Measurements from ENCODE around the gene DHDH. TPM values are rescaled to one million over a fixed set of nuclear protein-coding genes. Genes with fewer than 3 reads are reported as not detected.

Gene DHDH
- total RNA-seq, 2 experiments from 2014 or later, result not detected

DNA sequence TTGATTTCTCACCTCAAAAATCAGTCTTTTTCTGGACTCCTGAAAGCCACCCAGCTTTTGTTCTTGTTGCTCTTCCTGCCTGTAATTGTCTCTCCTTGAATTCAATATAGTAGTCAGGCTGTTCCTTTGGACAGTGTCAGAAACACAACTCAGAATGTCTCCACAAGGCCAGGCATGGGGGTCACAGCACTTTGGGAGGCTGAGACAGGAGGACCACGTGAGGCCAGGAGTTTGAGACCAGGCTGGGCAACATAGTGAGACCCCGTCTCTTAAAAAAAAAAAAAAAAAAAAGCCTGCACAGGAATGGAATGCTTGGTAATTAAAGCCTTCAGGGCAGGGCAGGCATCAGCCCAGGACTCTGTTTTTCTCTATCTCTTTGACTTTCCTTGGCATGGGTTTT is 12.3 kb downstream of the DHDH start:
- H4K20me1 ChIP-seq (ENCODE audit: insufficient read depth, low read length), result no peaks in the 10 kb centered on the region
- H3K9me2 ChIP-seq (ENCODE audit: insufficient read depth, low read length), result no peaks in the 10 kb centered on the region
- no TSS peak for BruUV-seq (replicated peaks)
- ChIA-PET POLR2A (no interaction called here), CTCF (ENCODE audit: unreplicated experiment) (no interaction called here)
- no peak for DNase-seq (ENCODE audit: low spot score)
- H3K4me1 ChIP-seq (ENCODE audit: insufficient read depth, low read length, poor library complexity, severe bottlenecking), result no peaks in the 10 kb centered on the region
- no peak overlapping the region for H3K4me3 ChIP-seq (ENCODE audit: low read depth, low read length, poor library complexity, severe bottlenecking)
- no peaks in the 10 kb centered on the region for H3K79me2 ChIP-seq (ENCODE audit: insufficient read depth, low read depth, low read length)
- intact Hi-C loops (cut with micrococcal nuclease; ENCODE audit: unreplicated experiment), result no loop called here
- H2AFZ ChIP-seq (ENCODE audit: low read length), result no peak overlapping the region
- no peak overlapping the region for H3K27ac ChIP-seq (ENCODE audit: low read depth, low read length, poor library complexity, severe bottlenecking)
- peaks cover 13% of the 10 kb centered on the region for H3K9me3 ChIP-seq (ENCODE audit: low read length)
- H3K36me3 ChIP-seq (ENCODE audit: insufficient read depth, low read length), result no peaks in the 10 kb centered on the region
- no peak for TF ChIP-seq EZH2phosphoT487 (IDR thresholded peaks at IDR 0.05; ENCODE audit: borderline replicate concordance, low read depth, low read length)
- TF ChIP-seq CTCF (conservative IDR thresholded peaks at IDR 0.05; ENCODE audit: low read length), result no peak
- no peak overlapping the region for H3K4me2 ChIP-seq (ENCODE audit: low read length)

DNA sequence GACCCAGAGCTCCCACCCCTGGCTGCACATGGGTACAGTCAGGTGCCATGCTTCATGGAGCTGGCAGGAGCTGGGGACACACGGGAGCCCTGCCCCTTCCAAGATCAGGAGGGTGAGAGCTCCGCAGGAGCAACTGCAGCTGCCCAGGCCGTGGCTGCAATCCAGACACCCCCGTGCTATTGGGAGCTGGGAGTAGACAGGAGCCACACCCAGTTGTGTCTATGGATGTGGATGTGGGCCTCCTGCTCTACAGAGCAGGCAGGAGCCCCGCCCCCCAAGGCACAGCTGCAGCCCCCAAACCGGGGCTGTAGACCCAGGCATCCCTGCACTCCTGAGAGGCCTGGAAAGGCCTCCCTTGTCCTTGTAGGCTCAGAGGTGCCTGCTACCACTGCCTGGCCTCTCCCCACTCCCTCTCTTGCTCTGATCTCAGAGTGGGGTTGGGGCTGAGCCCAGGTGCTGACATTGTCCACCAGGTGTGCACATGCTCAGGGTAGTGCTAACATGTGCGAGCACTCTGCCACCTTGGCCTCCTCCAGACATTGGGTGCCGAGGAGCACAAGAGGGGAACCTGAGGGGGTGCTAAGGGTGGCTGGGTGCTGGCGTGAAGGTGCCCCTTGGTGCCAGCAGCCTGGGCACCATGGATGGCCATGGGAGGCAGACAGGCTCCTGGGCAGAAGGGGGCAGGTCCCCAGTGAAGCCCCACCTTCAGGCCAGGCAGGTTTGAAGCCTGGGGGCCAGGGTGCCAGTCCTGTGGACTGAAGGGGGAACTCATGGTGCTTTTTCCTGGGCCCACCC is 13.2 kb downstream of the DHDH start:
- CTCF ChIA-PET (ENCODE audit: unreplicated experiment), result no interaction called here
- no TSS peak for BruUV-seq (replicated peaks)
- no peaks in the 10 kb centered on the region for H3K79me2 ChIP-seq (ENCODE audit: insufficient read depth, low read depth, low read length)

More for the DNA sequence above, 13.2 kb downstream of the DHDH start:
- Histone ChIP-seq H3K4me1 (ENCODE audit: insufficient read depth, low read length, poor library complexity, severe bottlenecking) (no peaks in the 10 kb centered on the region), H4K20me1 (ENCODE audit: insufficient read depth, low read length) (no peaks in the 10 kb centered on the region), H3K4me2 (ENCODE audit: low read length) (no peak overlapping the region), H3K4me3 (ENCODE audit: low read depth, low read length, poor library complexity, severe bottlenecking) (no peak overlapping the region), H3K27ac (ENCODE audit: low read depth, low read length, poor library complexity, severe bottlenecking) (no peak overlapping the region), H3K9me3 (ENCODE audit: low read length) (peaks cover 13% of the 10 kb centered on the region), H3K36me3 (ENCODE audit: insufficient read depth, low read length) (no peaks in the 10 kb centered on the region), H2AFZ (ENCODE audit: low read length) (no peak overlapping the region), H3K9me2 (ENCODE audit: insufficient read depth, low read length) (no peaks in the 10 kb centered on the region)
- TF ChIP-seq EZH2phosphoT487 (IDR thresholded peaks at IDR 0.05; ENCODE audit: borderline replicate concordance, low read depth, low read length) (no peak), CTCF (conservative IDR thresholded peaks at IDR 0.05; ENCODE audit: low read length) (no peak)
- POLR2A ChIA-PET, result no interaction called here
- no peak for DNase-seq (ENCODE audit: low spot score)
- intact Hi-C loops (cut with micrococcal nuclease; ENCODE audit: unreplicated experiment), result no loop called here
